Endothelial cell (in vitro differentiated cells): Measurements from ENCODE around the gene WDFY4. TPM values are rescaled to one million over a fixed set of nuclear protein-coding genes. Genes with fewer than 3 reads are reported as not detected.

ENCODE experiments used
- DNase-seq: peaks from one replicate; pipeline ENCODE4 v3.0.0; 2021; ENCODE audit warnings: low spot score
- H3K27ac Mint-ChIP-seq: one replicate; pipeline ENCODE4 v1.8.0; 2021; ENCODE audit warnings: mixed read lengths, inconsistent platforms; ENCODE audit not compliant: unreplicated experiment
- H3K27me3 Mint-ChIP-seq: one replicate; pipeline ENCODE4 v1.8.0; 2021; ENCODE audit warnings: mild to moderate bottlenecking, moderate library complexity, mixed read lengths, inconsistent platforms; ENCODE audit not compliant: unreplicated experiment
- H3K36me3 Mint-ChIP-seq: one replicate; pipeline ENCODE4 v1.8.0; 2021; ENCODE audit warnings: mild to moderate bottlenecking, low read depth, mixed read lengths, inconsistent platforms; ENCODE audit not compliant: unreplicated experiment
- H3K4me1 Mint-ChIP-seq: one replicate; pipeline ENCODE4 v1.8.0; 2021; ENCODE audit warnings: mild to moderate bottlenecking, mixed read lengths, inconsistent platforms; ENCODE audit not compliant: unreplicated experiment
- H3K4me3 Mint-ChIP-seq: one replicate; pipeline ENCODE4 v1.8.0; 2021; ENCODE audit warnings: mild to moderate bottlenecking, mixed read lengths, inconsistent platforms; ENCODE audit not compliant: unreplicated experiment
- H3K9me3 Mint-ChIP-seq: one replicate; pipeline ENCODE4 v1.8.0; 2021; ENCODE audit warnings: mixed read lengths, inconsistent platforms; ENCODE audit not compliant: unreplicated experiment
- CTCF ChIP-seq: fragments of 200-600 bp; sonication (generic); IDR thresholded peaks from one replicate; pipeline ENCODE4 v1.5.0; 2021; ENCODE audit warnings: antibody characterized with exemption; ENCODE audit not compliant: unreplicated experiment
- total RNA-seq: library from RNA; stranded (reverse); fragmentation: NEBNext Ultra II Directional; extraction: Animal tissue kit (Norgen Biotek cat#: 25700); gene quantifications from one replicate; pipeline ENCODE4 v1.2.1, GENCODE V29; 2021; ENCODE audit not compliant: unreplicated experiment

Gene WDFY4
- total RNA-seq, 1 donor from 2014 or later = 0.54 TPM

GRCh38 chr10:48697821-48698764 lies 13.4 kb downstream of the WDFY4 start:
- no peak for DNase-seq
- H3K36me3 Mint-ChIP-seq = peaks cover 4% of the 10 kb centered on the region
- peaks cover 3% of the 10 kb centered on the region for H3K27me3 Mint-ChIP-seq
- H3K9me3 Mint-ChIP-seq = no peaks in the 10 kb centered on the region
- H3K4me3 Mint-ChIP-seq = no peak overlapping the region
- no peak overlapping the region for H3K27ac Mint-ChIP-seq
- TF ChIP-seq CTCF = no peak
- peaks cover 6% of the 10 kb centered on the region for H3K4me1 Mint-ChIP-seq

GRCh38 chr10:48699011-48699627 lies 14.4 kb downstream of the WDFY4 start:
- Mint-ChIP-seq H3K9me3 (no peaks in the 10 kb centered on the region), H3K4me3 (no peak overlapping the region), H3K4me1 (peaks cover 6% of the 10 kb centered on the region), H3K36me3 (peaks cover 4% of the 10 kb centered on the region), H3K27me3 (peaks cover 3% of the 10 kb centered on the region), H3K27ac (no peak overlapping the region)
- DNase-seq = no peak
- TF ChIP-seq CTCF = no peak

GRCh38 chr10:48700071-48700470 lies 15.4 kb downstream of the WDFY4 start:
- no peak overlapping the region for H3K27ac Mint-ChIP-seq
- peaks cover 3% of the 10 kb centered on the region for H3K27me3 Mint-ChIP-seq
- no peak for DNase-seq
- TF ChIP-seq CTCF = no peak
- H3K4me1 Mint-ChIP-seq = peaks cover 6% of the 10 kb centered on the region
- H3K4me3 Mint-ChIP-seq = no peak overlapping the region
- peaks cover 4% of the 10 kb centered on the region for H3K36me3 Mint-ChIP-seq
- no peaks in the 10 kb centered on the region for H3K9me3 Mint-ChIP-seq

- no peak overlapping the region for H3K4me3 Mint-ChIP-seq
- DNase-seq = no peak
- TF ChIP-seq CTCF = no peak
- H3K4me1 Mint-ChIP-seq = peaks cover 6% of the 10 kb centered on the region
- peaks cover 4% of the 10 kb centered on the region for H3K36me3 Mint-ChIP-seq
- no peaks in the 10 kb centered on the region for H3K9me3 Mint-ChIP-seq
- peaks cover 3% of the 10 kb centered on the region for H3K27me3 Mint-ChIP-seq
- no peak overlapping the region for H3K27ac Mint-ChIP-seq
These were observed 15.8 kb downstream of the WDFY4 start for GRCh38 chr10:48700493-48700892.
